GM20000 (cell line): ENCODE measurements around the gene TSPAN11.

Experiments used
- DNase-seq: peaks from one replicate; pipeline ENCODE4 v3.0.0; 2012; ENCODE audit warnings: low spot score
- TF ChIP-seq, protein P1 (sequence below): IDR thresholded peaks from 2 replicates; pipeline ENCODE4 v1.5.1; 2012; ENCODE audit warnings: mild to moderate bottlenecking, control low read depth; ENCODE audit errors: extremely low read depth, missing control alignments

The TSPAN11 gene

DNA sequence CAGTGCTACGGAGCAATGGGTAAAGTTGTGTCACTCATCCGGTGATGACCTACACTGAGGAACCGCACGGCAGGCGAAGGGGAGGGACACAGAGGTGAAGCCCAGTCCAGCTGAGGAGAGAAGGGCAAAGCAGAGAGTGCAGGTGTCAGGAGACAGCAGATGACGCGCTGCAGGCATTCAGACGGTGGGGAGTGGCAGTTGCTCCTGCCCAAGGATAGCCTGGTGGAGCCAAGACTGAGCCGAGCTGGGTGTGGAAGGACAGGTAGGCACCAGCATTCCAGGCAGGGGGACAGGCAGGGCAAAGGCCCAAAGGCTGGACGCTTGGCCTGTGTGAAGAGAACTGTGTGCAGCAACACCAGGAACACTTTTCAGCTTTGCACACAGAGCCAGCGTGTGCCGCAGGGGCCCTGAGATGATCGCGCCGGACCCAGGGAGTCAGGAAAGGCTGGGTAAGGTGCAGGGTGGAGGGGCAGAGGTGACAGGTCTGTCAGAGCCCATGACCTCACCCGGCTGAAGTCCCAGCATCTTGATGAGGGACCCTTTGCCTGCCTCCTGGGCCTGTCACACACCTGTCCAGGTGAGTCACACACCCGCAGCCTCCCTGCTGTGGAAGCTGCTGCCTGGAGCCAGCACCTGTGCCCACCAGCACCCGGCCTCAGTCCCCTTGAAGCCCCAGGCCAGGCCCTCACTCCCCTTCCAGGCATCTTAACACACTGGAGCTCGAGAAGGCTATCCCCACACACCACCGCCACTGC is 48.4 kb downstream of the TSPAN11 start:
- no peak for DNase-seq
- TF ChIP-seq, protein P1, sequence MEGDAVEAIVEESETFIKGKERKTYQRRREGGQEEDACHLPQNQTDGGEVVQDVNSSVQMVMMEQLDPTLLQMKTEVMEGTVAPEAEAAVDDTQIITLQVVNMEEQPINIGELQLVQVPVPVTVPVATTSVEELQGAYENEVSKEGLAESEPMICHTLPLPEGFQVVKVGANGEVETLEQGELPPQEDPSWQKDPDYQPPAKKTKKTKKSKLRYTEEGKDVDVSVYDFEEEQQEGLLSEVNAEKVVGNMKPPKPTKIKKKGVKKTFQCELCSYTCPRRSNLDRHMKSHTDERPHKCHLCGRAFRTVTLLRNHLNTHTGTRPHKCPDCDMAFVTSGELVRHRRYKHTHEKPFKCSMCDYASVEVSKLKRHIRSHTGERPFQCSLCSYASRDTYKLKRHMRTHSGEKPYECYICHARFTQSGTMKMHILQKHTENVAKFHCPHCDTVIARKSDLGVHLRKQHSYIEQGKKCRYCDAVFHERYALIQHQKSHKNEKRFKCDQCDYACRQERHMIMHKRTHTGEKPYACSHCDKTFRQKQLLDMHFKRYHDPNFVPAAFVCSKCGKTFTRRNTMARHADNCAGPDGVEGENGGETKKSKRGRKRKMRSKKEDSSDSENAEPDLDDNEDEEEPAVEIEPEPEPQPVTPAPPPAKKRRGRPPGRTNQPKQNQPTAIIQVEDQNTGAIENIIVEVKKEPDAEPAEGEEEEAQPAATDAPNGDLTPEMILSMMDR = no peak

DNA sequence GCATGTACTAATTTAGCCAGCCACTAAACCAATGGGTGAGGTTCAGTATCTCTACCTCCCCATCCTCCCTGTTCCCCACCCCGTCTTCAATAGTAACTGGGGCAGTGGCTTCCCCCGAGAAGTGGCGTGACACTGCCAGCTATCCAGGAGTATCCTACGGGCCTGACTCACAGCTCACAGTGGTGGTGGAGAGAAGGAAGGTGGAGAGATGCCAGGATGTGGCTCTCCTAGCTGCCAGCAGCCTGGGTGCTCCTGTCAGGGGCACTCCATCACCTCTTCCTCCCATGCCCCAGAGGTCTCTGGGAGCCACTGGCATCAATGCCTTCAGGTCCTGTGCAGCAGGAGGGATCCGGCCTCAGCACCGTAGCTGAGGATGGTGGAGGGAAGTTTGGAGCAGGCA is 49.0 kb downstream of the TSPAN11 start:
- TF ChIP-seq, protein P1 = no peak
- DNase-seq = no peak

DNA sequence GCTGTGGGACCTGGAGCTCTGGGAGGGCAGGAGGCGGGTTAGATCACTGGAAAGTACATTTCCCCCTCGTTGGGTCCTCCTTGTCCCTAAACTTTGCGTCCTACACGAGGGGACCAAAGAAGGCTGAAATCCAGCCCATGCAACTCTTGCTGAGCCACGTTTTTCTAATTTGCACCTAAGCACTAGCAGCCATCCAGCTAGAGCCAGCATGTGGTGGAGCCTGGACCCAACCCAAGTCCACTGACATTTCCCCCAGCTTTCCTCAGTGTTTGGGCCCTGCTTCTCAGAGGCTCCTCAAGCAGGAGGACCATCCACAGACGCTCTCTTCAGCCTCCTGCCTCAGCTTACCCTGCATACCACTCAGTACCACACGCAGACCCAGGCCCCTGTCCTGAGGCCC is 49.7 kb downstream of the TSPAN11 start:
- DNase-seq = no peak
- TF ChIP-seq, protein P1 = no peak

DNA sequence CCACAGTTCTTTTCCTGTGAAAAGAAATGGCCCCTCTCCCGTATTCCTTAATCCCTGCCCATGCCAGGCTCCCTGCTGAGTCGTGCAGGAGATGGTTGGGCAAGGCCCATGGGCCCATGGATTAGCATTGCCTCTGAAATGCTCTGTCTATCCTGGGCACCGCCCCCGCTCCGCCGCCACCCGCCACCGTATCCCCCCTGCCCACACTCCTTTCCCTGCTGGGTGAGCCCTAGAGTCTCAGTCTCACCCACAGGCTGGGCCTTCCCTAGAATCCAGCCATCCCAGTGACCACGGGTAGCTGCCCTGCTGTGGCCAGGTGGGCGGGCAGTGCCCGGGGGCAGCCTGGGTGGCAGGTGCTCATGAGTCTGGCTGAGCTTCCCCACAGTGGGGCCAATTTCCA is 50.6 kb downstream of the TSPAN11 start:
- TF ChIP-seq, protein P1 = no peak
- DNase-seq = no peak

DNA sequence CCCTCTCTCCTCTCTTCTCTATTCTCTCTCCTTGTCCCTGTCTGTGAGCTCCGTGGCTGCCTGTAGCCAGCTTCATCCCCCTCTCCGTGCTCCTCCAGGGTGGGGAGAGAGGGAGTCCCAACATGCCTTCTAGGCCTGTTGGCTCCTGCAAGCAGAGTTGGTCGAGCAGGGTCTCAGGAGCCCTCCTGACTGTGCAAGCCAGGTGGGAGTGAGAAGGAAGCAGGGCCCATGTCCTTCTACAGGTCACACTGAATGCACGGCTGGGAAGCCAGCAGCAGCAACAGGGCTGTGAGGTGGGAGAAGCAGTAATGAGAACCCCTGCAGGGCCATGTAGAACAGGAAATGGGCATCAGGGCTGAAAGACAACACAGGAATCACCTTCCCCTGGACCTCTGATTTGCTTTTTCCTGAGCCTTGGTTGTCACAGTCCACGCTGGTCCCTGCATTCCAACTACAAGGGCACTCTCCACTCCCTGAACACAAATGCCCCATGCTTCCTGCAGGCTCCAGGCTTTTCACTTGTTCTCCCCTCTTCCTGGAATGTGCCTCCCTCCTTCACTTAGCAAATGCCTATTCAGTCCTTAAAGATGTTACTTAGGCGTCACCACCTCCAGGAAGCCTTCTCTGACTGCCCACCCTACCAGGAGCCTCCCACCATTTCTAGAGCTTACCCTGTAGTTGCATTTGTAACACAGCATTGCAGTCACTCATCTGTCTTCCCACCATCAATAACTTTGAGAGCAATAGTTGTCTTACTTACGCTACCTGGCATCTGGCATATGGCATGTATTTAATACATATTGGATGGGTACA is 51.2 kb downstream of the TSPAN11 start:
- TF ChIP-seq, protein P1 = no peak
- no peak for DNase-seq

DNA sequence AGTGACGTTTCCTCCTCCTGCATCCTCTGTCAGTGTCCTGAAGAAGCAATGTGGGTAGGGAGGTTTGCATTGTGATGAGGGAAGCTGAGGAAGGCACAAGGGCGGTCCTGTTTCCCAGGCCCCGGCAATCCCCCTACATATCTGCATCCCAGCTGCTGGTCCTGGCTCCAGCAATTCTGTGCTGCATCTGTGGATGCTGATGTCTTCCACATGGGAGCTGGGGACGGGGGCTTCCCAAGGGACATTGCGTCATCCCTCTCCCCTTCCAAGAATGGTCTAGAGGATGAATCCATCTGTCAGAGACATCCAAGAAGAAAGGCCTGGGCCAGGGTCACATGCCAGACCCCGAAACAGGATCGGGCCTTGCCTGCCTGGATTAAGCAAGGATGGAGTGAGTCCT is 52.1 kb downstream of the TSPAN11 start:
- TF ChIP-seq, protein P1 = no peak

More for the DNA sequence above, 52.1 kb downstream of the TSPAN11 start:
- DNase-seq = no peak
